Type B pancreatic cell (in vitro differentiated cells): Measurements from ENCODE around the gene SAMD7. TPM values are rescaled to one million over a fixed set of nuclear protein-coding genes. Genes with fewer than 3 reads are reported as not detected.

ENCODE experiments used
- DNase-seq: peaks from one replicate; pipeline ENCODE4 v3.0.0; 2021; ENCODE audit warnings: mixed read lengths; ENCODE audit not compliant: unreplicated experiment; ENCODE audit errors: extremely low spot score
- H3K27ac Mint-ChIP-seq: 2 replicates; pipeline ENCODE4 v1.8.0; 2021; ENCODE audit warnings: mild to moderate bottlenecking, mixed read lengths
- H3K27me3 Mint-ChIP-seq: 2 replicates; pipeline ENCODE4 v1.8.0; 2021; ENCODE audit warnings: mixed read lengths
- H3K36me3 Mint-ChIP-seq: 2 replicates; pipeline ENCODE4 v1.8.0; 2021; ENCODE audit warnings: mixed read lengths
- H3K4me1 Mint-ChIP-seq: one replicate; pipeline ENCODE4 v1.8.0; 2021; ENCODE audit warnings: mixed read lengths; ENCODE audit not compliant: unreplicated experiment
- H3K4me3 Mint-ChIP-seq: 2 replicates; pipeline ENCODE4 v1.8.0; 2021; ENCODE audit warnings: mild to moderate bottlenecking, mixed read lengths
- H3K9me3 Mint-ChIP-seq: 2 replicates; pipeline ENCODE4 v1.8.0; 2021; ENCODE audit warnings: mixed read lengths
- total RNA-seq: library from RNA; stranded (reverse); gene quantifications from 2 replicates; pipeline ENCODE4 v1.2.1, GENCODE V29; 2021; ENCODE audit warnings: low replicate concordance
- TF ChIP-seq, protein P1 (sequence below): fragments of 200-600 bp; sonication (generic); conservative IDR thresholded peaks from 2 replicates; pipeline ENCODE4 v1.5.0; 2021; ENCODE audit warnings: antibody characterized with exemption, mild to moderate bottlenecking

Gene SAMD7
- total RNA-seq, 1 donor from 2014 or later, result not detected

DNA sequence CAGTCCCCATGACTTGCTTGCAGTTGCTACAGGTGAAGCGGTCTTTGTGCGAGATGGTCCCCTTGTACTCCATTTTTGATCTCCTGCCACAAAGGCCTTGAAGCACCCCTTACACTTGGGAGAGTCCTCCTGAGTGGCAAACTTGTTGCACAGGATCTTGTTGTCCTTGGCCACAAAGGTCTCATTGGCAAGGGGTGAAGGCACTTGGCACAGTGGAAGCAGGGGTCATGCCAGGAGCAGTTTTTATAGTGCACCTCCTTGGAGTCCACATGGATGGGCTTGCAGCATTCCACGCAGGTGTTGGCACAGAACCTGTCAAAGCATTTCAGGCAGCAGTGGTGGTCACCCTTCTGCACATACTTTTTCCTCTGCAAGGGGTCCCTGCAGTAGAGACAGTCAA is 35.0 kb downstream of the SAMD7 start:
- TF ChIP-seq, protein P1, sequence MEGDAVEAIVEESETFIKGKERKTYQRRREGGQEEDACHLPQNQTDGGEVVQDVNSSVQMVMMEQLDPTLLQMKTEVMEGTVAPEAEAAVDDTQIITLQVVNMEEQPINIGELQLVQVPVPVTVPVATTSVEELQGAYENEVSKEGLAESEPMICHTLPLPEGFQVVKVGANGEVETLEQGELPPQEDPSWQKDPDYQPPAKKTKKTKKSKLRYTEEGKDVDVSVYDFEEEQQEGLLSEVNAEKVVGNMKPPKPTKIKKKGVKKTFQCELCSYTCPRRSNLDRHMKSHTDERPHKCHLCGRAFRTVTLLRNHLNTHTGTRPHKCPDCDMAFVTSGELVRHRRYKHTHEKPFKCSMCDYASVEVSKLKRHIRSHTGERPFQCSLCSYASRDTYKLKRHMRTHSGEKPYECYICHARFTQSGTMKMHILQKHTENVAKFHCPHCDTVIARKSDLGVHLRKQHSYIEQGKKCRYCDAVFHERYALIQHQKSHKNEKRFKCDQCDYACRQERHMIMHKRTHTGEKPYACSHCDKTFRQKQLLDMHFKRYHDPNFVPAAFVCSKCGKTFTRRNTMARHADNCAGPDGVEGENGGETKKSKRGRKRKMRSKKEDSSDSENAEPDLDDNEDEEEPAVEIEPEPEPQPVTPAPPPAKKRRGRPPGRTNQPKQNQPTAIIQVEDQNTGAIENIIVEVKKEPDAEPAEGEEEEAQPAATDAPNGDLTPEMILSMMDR, result no peak
- Mint-ChIP-seq H3K4me3 (no peak overlapping the region), H3K27me3 (peaks cover 4% of the 10 kb centered on the region), H3K27ac (no peak overlapping the region), H3K9me3 (no peaks in the 10 kb centered on the region), H3K36me3 (no peaks in the 10 kb centered on the region), H3K4me1 (peaks cover 18% of the 10 kb centered on the region)
- no peak for DNase-seq

DNA sequence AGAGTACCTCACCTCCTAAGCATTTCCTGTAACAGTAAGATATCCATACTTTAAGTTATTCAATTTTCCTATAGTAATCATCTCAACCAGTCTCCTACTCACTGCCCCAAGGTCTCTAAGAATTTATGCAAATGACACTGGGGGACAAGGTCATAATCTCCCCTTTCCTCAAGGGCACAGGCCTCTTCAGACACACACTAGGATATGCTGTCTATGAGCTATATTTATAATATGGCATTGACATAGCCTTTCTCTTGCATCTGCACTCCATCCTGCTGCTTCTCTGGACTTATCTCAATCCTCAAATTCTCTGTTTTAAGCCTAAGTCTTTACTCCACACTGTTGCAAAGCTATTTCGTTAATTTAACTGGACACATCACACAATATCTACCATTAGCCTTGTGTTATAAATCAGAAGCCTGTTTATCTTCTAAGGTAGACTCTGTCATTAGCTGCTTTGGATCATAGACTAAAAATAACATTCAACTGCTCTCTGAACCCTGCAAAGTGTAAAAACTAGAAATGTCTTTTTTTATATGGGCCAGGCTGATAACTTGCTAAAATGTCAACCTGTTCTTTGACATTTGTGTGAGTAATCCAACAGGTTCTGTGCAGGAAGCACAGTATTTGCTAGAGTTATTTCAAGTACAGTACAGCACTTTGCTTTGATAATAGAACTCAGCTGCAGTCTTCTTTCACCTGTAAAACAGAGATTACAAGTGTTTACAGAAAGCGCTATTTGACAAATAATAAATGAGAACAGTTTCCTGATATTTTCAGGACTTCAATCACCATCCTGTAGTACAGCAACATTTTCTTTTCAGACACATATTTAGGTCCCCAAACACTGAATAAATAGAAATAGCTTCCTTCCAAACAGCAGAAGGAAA is 37.4 kb downstream of the SAMD7 start:
- Mint-ChIP-seq H3K36me3 (no peaks in the 10 kb centered on the region), H3K27ac (no peak overlapping the region), H3K27me3 (peaks cover 4% of the 10 kb centered on the region), H3K9me3 (peaks cover 3% of the 10 kb centered on the region), H3K4me3 (no peak overlapping the region), H3K4me1 (peaks cover 18% of the 10 kb centered on the region)
- TF ChIP-seq, protein P1, result no peak
- no peak for DNase-seq

DNA sequence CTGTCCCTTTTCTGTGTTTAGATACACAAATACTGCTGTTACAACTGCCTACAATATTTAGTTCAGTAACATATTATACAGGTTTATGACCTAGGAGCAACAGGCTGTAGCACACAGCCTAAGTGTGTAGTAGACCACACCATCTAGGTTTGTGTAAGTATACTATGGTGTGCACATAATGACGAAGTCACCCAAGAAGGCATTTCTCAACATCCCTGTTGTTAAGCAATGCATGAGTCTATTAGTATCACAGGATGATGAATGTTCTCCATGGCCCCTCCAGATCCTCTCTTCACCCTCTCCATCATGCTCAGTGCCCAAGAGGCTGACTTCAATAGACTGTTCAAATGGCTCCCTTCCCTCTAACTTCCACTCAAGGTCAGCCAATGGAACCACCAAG is 40.7 kb downstream of the SAMD7 start:
- no peaks in the 10 kb centered on the region for H3K36me3 Mint-ChIP-seq
- TF ChIP-seq, protein P1, result no peak

DNA sequence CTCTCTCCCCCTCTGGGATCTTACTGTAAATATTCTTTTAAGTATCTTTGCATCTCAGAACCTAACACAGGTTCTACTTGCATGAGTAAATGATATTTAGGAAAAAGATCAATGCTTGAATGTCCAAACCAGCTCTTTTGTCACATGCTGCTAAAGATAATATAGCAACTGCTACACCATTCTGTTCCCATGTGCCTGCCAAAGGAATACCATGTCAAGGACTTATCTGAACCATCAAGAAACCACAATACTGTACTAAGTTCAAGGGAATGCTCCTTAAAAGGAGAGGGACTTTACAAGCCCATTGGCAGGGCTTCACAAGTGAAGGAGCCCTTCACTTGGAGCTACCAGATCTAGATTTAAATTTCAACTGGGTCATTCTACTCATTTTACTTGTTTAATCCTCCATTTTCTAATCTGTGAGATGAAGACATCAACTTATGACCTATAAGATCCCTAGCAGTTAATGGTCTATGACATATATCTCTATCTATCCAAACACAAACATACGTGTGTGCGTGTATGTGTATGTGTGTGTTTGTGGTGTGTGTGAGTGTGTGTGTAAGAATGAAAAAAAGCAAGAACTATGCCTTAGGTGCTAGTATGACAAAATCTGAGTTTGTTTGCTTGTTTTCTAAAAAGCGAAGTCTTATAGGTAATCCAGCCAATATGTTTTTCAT is 42.2 kb downstream of the SAMD7 start:
- Mint-ChIP-seq H3K4me3 (no peak overlapping the region), H3K27ac (no peak overlapping the region), H3K36me3 (no peaks in the 10 kb centered on the region), H3K27me3 (no peaks in the 10 kb centered on the region), H3K4me1 (peaks cover 8% of the 10 kb centered on the region), H3K9me3 (peaks cover 3% of the 10 kb centered on the region)
- TF ChIP-seq, protein P1, result no peak
- no peak for DNase-seq

More for the DNA sequence above, 40.7 kb downstream of the SAMD7 start:
- Mint-ChIP-seq H3K27ac (no peak overlapping the region), H3K4me3 (no peak overlapping the region), H3K27me3 (peaks cover 4% of the 10 kb centered on the region), H3K4me1 (peaks cover 12% of the 10 kb centered on the region), H3K9me3 (peaks cover 3% of the 10 kb centered on the region)
- no peak for DNase-seq

DNA sequence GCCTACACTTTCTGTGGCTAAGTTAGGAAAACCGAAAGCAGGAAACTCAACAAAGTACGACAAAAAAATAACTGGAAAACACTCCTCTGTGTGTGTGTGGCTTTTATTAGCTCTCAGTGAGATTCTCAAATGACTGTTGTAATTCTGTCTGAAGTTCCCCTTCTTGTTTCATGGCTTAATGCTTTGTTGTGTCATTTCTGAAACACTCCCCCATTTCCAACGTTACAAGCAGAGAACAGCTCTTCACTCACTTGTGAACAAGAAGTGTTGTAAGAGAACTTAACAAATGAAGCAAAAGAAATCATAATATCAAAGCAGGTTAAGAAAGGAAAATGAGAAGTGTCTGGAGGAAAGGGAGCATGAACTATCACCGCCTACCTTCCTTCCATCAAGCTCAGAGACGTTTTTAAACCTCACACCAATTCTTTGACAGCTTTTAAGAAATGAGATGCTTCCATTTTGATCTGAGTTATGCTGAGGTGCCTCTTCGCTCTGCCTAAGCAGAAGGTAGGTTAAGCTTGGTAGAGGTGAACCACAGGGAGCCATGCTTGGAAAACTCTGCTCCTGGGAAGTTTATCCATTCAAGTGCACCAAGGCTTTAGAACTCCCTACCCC is 42.9 kb downstream of the SAMD7 start:
- no peak for DNase-seq
- Mint-ChIP-seq H3K9me3 (peaks cover 3% of the 10 kb centered on the region), H3K4me3 (no peak overlapping the region), H3K27ac (no peak overlapping the region), H3K27me3 (peaks cover 4% of the 10 kb centered on the region), H3K36me3 (no peaks in the 10 kb centered on the region), H3K4me1 (peaks cover 3% of the 10 kb centered on the region)
- TF ChIP-seq, protein P1, result no peak
